CD4-positive, alpha-beta T cell treated with Interleukin-6 at 100 ng/mL for 8 hours (primary cell): ENCODE measurements around the gene KRTAP5-6.

ENCODE experiments used
- DNase-seq: peaks from one replicate; pipeline ENCODE4 v3.0.0-alpha.2; 2020; ENCODE audit warnings: mixed read lengths, low spot score

The KRTAP5-6 gene

GRCh38 chr11:1702506-1702905 lies 5.5 kb downstream of the KRTAP5-6 start:
- no peak for DNase-seq

GRCh38 chr11:1703146-1703545 lies 6.2 kb downstream of the KRTAP5-6 start:
- no peak for DNase-seq

GRCh38 chr11:1705126-1706052 lies 8.4 kb downstream of the KRTAP5-6 start:
- DNase-seq, result no peak

GRCh38 chr11:1706634-1707400 lies 9.8 kb downstream of the KRTAP5-6 start:
- DNase-seq, result no peak

DNA sequence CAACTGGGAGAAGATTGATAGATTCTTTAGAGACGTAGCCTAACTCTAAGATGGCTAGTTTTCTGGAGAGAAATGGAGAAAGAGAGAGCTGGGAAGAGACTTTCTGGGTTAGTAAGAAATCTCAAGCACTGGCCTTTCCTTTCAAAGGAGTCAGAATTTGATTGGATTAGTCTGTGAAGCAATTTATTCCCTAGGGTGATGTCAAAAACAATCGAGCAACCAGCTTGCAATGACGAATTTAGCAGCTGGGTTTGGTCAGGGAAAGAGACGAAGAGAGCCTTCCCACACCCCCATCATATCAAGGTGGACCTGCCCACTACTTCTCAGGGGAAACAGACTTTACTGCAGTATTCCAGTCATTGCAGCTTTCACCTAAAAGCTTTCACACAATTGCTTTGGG lies 10.8 kb downstream of the KRTAP5-6 start:
- DNase-seq, result no peak

DNA sequence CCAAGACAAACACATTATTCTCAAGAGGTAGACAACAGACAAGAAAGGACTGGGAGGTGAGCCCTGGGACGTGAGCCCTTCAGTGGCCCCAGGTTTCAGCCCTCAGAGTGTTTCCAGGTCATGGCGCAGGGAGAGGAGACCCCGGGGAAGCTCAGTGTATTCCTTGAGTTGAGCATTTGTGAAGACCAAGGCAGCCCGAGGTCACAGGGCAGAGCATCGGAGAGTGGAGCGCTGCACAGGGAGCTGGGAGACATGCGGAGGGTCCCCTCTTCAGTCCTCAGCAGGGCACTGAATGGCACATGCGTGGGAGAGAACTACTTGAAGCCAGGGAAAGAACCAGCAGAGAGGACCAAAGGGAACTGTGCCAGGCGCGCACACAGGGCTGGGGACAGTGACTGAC lies 11.7 kb downstream of the KRTAP5-6 start:
- DNase-seq, result no peak

DNA sequence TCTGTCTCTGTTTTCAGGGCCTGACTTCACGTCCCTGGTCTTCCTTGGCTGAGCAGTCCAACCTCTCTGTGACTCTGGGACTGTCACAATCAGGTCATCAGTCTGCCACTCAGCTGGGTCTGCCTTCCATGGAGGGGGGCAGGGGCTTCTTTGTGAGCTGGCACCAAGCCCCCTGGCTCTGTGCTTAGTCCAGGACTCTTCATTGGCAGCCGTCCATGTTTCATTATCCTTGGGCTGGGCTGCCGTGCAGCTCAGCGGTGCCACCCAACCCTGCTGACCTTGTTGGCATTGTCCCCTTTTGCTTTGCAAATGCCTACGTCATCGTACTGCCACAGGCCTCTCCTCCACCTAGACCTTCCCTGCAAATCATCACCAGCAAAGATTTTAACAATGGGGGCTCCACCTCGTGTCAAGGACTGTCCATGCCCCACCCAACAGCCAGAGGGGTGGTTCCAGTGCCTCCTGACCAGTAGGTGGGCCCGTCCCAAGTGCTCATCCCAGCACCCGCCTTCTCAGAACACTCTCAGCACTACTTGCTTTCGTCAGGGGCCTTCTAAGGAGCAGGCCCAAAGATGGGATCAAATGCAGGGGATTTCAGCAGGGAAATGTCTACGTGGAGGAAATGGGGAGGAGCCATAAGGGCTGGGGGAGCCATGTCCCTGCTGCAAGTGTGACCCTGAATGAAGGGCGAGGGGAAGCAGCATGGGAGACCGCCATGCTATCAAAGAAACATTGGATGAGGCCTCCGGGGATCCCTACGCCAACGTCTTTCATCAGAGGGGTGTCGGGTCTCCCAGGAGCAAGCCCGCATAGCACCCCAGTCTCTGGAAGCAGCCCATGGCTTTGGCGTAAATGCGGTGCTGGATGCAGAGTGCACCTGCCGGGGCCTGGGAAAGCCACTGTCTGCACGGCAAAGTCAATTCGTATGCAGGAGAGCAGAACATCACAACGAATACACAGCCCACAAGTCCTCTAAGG lies 18.2 kb downstream of the KRTAP5-6 start:
- DNase-seq, result no peak

- no peak for DNase-seq
Observed at GRCh38 chr11:1717745-1718144, 20.8 kb downstream of the KRTAP5-6 start.

- no peak for DNase-seq
Observed at GRCh38 chr11:1718326-1718725, 21.3 kb downstream of the KRTAP5-6 start.

- no peak for DNase-seq
Observed at GRCh38 chr11:1719781-1720180, 22.8 kb downstream of the KRTAP5-6 start.

- DNase-seq, result no peak
Observed at GRCh38 chr11:1727096-1727690, 30.2 kb downstream of the KRTAP5-6 start.

DNA sequence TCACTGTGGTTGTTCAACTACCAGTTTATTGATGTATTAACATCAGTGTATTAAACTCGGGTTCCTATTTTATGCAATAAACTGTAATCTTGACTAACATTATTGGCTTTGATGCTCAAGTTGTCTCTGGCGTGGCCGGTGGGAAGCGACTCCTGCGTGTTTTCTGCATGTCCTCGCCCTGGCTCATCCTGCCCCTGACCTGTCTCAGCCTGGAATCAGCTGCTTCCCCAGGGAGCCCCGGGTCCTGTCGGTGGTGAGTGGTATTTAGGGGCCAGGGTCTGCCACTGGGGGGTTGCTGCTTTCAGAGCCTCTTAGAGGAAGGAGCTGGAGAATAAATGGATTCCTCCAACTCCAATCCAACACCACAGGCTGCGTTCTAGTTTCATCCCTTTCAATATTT lies 30.9 kb downstream of the KRTAP5-6 start:
- DNase-seq, result no peak

GRCh38 chr11:1728301-1728700 lies 31.3 kb downstream of the KRTAP5-6 start:
- no peak for DNase-seq

GRCh38 chr11:1728931-1729691 lies 32.1 kb downstream of the KRTAP5-6 start:
- DNase-seq, result no peak

DNA sequence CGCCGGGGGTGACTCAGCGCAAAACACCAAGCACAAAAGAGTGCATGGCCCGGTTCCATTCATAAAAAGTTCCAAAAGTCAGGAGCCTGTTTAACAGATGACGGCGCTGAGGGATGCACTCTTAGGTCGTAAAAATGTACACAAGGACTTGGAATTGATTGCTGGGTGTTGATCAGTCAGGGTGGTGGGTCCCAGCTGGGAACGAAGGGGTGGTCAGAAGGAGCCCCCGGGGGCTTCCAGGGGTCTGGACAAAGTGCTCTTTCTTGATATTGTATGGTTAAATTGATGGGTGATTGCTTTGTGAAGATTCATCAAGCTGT lies 32.7 kb downstream of the KRTAP5-6 start:
- DNase-seq, result no peak

DNA sequence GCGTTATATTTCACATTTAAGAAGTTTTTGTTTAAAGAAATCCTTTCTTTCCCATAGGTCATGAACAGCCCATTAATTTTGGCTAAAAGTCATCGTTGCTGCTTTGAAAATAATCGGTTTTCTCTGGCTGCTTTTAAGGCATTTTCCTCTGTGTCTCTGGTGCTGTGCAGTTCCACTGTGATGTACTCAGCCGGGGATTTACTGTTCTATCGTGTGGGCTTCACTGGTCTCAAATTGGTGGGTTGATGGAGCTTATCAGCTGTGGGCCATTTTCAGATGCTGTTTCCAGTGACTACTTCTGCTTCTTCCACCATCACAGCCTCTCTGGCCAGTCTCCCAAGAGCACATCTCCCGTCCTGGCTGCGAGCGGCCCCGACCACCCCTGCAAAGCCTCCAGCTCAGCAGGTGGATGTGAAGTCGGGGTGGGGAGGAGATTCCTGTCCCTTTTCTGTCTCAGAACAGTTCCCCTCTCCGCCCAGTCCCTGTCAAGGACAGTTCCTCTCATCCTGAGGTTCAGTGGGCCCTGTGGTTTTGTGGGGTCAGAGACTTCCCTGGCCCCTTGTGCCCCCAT lies 33.1 kb downstream of the KRTAP5-6 start:
- DNase-seq, result no peak

GRCh38 chr11:1731451-1732059 lies 34.6 kb downstream of the KRTAP5-6 start:
- no peak for DNase-seq

- DNase-seq, result no peak
Observed at GRCh38 chr11:1732418-1733008, 35.5 kb downstream of the KRTAP5-6 start.

DNA sequence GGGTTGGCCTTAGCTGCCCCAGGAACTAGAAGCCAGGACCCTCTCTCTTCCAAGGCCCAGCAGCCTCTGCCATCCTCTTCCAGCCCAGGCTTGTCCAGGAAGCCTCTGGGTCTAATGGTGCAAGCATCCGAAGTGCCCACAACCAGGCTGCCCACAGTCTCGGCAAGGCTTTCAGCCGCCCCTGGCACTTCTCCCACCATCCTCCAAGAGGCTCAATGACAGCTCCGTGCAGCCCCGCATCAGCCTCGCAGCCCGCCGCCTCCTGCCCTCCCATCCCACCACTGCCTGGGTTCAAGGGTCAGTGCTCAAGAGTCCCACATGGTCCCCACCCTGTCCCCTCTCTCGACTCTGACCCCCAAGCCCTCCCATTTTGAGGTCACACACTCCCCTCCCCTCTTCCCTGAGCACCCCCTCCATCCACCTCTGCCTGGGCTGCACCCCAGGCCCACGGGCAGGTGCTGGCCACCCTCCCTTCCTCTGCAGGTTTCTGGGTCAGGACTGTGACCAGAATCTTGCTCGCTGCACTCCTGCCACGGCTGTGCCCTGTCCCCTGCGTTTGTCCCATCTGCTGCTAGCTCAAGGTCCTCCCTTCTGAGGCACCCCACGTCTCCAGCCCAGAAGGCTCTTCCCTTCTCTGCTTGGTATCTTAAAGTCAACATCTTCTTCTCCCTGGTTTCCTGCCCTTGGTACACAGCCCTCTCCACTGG lies 36.2 kb downstream of the KRTAP5-6 start:
- DNase-seq, result no peak
